Measurements from ENCODE around the gene DENND10. TPM values are rescaled to one million over a fixed set of nuclear protein-coding genes. Genes with fewer than 3 reads are reported as not detected.
A peak's percentile ranks its signal among the peaks of the same experiment; 100 is the strongest.

DENND10 gene
- total RNA-seq, 1 donor from 2014 or later: 112 TPM

- Histone ChIP-seq H4K20me1 (ENCODE audit: low read depth) (peaks cover 8% of the 10 kb centered on the region), H3K9ac (no peak overlapping the region), H3K36me3 (no peaks in the 10 kb centered on the region), H3K4me1 (peaks cover 7% of the 10 kb centered on the region), H2AFZ (replicated peaks) (no peak overlapping the region), H3K4me2 (no peak overlapping the region), H3K27me3 (no peaks in the 10 kb centered on the region), H3K4me3 (no peak overlapping the region), H3K27ac (no peak overlapping the region), H3K79me2 (ENCODE audit: low read depth) (peaks cover 12% of the 10 kb centered on the region), H3F3A (ENCODE audit: low read depth) (peaks cover 4% of the 10 kb centered on the region), H3K9me3 (ENCODE audit: low read depth) (no peaks in the 10 kb centered on the region)
- no peak overlapping the region for H3K4me3 Mint-ChIP-seq
- TF ChIP-seq EZH2phosphoT487 (IDR thresholded peaks at IDR 0.05) (no peak), CTCF (IDR thresholded peaks at IDR 0.05) (no peak), EZH2 (IDR thresholded peaks at IDR 0.05) (no peak)
- H3K27me3 Mint-ChIP-seq (ENCODE audit: insufficient read depth, low read depth): peaks cover 8% of the 10 kb centered on the region
- H3K9me3 Mint-ChIP-seq: no peaks in the 10 kb centered on the region
- no peak overlapping the region for H3K27ac Mint-ChIP-seq
- DNase-seq (ENCODE audit: low spot score): no peak
- peaks cover 7% of the 10 kb centered on the region for H3K4me1 Mint-ChIP-seq
- no peaks in the 10 kb centered on the region for H3K36me3 Mint-ChIP-seq
Observed at GRCh38 chr10:119100434-119101238, 3.3 kb upstream of the DENND10 start.

- Mint-ChIP-seq H3K4me1 (peaks cover 7% of the 10 kb centered on the region), H3K36me3 (no peaks in the 10 kb centered on the region), H3K9me3 (no peaks in the 10 kb centered on the region), H3K27me3 (ENCODE audit: insufficient read depth, low read depth) (peaks cover 8% of the 10 kb centered on the region), H3K27ac (no peak overlapping the region), H3K4me3 (no peak overlapping the region)
- Histone ChIP-seq H4K20me1 (ENCODE audit: low read depth) (peaks cover 15% of the 10 kb centered on the region), H3K9me3 (ENCODE audit: low read depth) (no peaks in the 10 kb centered on the region), H3F3A (ENCODE audit: low read depth) (peaks cover 4% of the 10 kb centered on the region), H3K9ac (no peak overlapping the region), H3K36me3 (no peaks in the 10 kb centered on the region), H3K4me3 (no peak overlapping the region), H3K27ac (no peak overlapping the region), H3K4me1 (peaks cover 8% of the 10 kb centered on the region), H2AFZ (replicated peaks) (no peak overlapping the region), H3K27me3 (no peaks in the 10 kb centered on the region), H3K79me2 (ENCODE audit: low read depth) (peaks cover 21% of the 10 kb centered on the region), H3K4me2 (no peak overlapping the region)
- no peak for DNase-seq (ENCODE audit: low spot score)
- TF ChIP-seq EZH2 (IDR thresholded peaks at IDR 0.05) (no peak), CTCF (IDR thresholded peaks at IDR 0.05) (no peak), EZH2phosphoT487 (IDR thresholded peaks at IDR 0.05) (no peak)
Observed at GRCh38 chr10:119101366-119102098, 2.4 kb upstream of the DENND10 start.

GRCh38 chr10:119103241-119103902 lies 541 bp upstream of the DENND10 start:
- DNase-seq (ENCODE audit: low spot score): no peak
- peaks cover 4% of the 10 kb centered on the region for H3F3A ChIP-seq (ENCODE audit: low read depth)
- no peaks in the 10 kb centered on the region for H3K27me3 ChIP-seq
- H3K4me1 Mint-ChIP-seq: peaks cover 7% of the 10 kb centered on the region
- peaks cover 15% of the 10 kb centered on the region for H4K20me1 ChIP-seq (ENCODE audit: low read depth)
- peak overlapping the region; percentile 68 for H3K4me2 ChIP-seq
- peak overlapping the region; percentile 14 for H3K4me3 ChIP-seq
- peak overlapping the region; percentile 99 for H2AFZ ChIP-seq (replicated peaks)
- no peaks in the 10 kb centered on the region for H3K9me3 Mint-ChIP-seq
- H3K27me3 Mint-ChIP-seq (ENCODE audit: insufficient read depth, low read depth): peaks cover 8% of the 10 kb centered on the region
- no peak overlapping the region for H3K9ac ChIP-seq
- no peak overlapping the region for H3K27ac ChIP-seq
- H3K36me3 Mint-ChIP-seq: peaks cover 4% of the 10 kb centered on the region
- H3K36me3 ChIP-seq: no peaks in the 10 kb centered on the region
- peak overlapping the region; percentile 3 for H3K27ac Mint-ChIP-seq
- H3K4me3 Mint-ChIP-seq: peak overlapping the region; percentile 86
- H3K9me3 ChIP-seq (ENCODE audit: low read depth): no peaks in the 10 kb centered on the region
- peaks cover 27% of the 10 kb centered on the region for H3K79me2 ChIP-seq (ENCODE audit: low read depth)
- TF ChIP-seq EZH2phosphoT487 (IDR thresholded peaks at IDR 0.05): no peak
- no peak for TF ChIP-seq EZH2 (IDR thresholded peaks at IDR 0.05)
- no peak for TF ChIP-seq CTCF (IDR thresholded peaks at IDR 0.05)
- peaks cover 8% of the 10 kb centered on the region for H3K4me1 ChIP-seq
